Measurements from ENCODE around the gene TRAF7.
A peak's percentile ranks its signal among the peaks of the same experiment; 100 is the strongest.

TRAF7 gene

DNA sequence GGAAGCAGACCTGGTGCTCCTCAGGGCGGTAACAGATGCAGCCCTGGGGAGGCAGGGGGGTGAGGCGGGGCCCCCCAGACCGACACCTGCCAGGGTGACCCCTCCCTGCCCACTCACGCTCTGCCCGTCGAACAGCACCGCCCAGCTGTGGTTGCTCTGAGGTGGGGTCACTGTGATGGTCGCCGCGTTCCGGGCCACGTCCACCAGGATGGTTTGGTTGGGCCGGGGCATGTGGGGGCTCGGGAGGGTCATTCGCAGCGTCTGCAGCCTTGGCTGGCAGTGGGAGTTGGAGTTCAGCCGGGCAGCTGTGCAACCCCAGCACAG lies 54.4 kb downstream of the TRAF7 start:
- no peak overlapping the region for H3K27ac ChIP-seq (replicated peaks; ENCODE audit: low read length)
- no peak overlapping the region for H3K4ac ChIP-seq (ENCODE audit: low read length)
- peaks cover 16 to 17% of the 10 kb centered on the region in 2 donors for H3K4me1 ChIP-seq (ENCODE audit: control insufficient read depth in 2 of 2, insufficient read depth in 1 of 2, low read depth in 1 of 2, low read length in 2 of 2)
- H2BK12ac ChIP-seq (ENCODE audit: low read length): no peak overlapping the region
- no peak for DNase-seq (ENCODE audit: low spot score)
- no peak overlapping the region for H2AFZ ChIP-seq (ENCODE audit: low read length)
- H4K91ac ChIP-seq (ENCODE audit: low read depth, low read length, poor library complexity): no peak overlapping the region
- no peak overlapping the region for H3K9ac ChIP-seq (ENCODE audit: low read depth, low read length, poor library complexity)
- H3K4me3 ChIP-seq (ENCODE audit: low read length in 2 of 2): no peak overlapping the region
- H3K14ac ChIP-seq (ENCODE audit: low read length): no peak overlapping the region
- H2AK5ac ChIP-seq (ENCODE audit: low read depth, low read length): peak overlapping the region; percentile 32
- no peak overlapping the region for H2BK15ac ChIP-seq (ENCODE audit: low read length)
- WGBS, 2 donors (ENCODE audit: extremely low coverage in 2 of 2, insufficient read length in 2 of 2, insufficient replicate concordance in 1 of 2): no CpG with 5 or more reads among the region's 17 CpGs
- peaks cover 32% of the 10 kb centered on the region for H3K79me1 ChIP-seq (ENCODE audit: low read depth, low read length)
- H2BK5ac ChIP-seq (ENCODE audit: low read length): no peak overlapping the region
- no peak overlapping the region for H3K23ac ChIP-seq (ENCODE audit: low read depth, low read length, poor library complexity)
- no peak overlapping the region for H4K8ac ChIP-seq (ENCODE audit: low read depth, low read length)
- no peak overlapping the region for H3K18ac ChIP-seq (ENCODE audit: low read length)
- peaks cover 45 to 66% of the 10 kb centered on the region in 2 donors for H3K36me3 ChIP-seq (replicated peaks in 1 of 2; ENCODE audit: control insufficient read depth in 2 of 2, insufficient read depth in 2 of 2, low read length in 2 of 2)
- H3K27me3 ChIP-seq (ENCODE audit: control insufficient read depth in 3 of 3, insufficient read depth in 3 of 3, low read depth in 1 of 3, low read length in 3 of 3): no peaks in the 10 kb centered on the region
- H3K4me2 ChIP-seq (ENCODE audit: insufficient read depth, low read length, poor library complexity, severe bottlenecking): peak overlapping the region; percentile 11
- no peak overlapping the region for H2BK120ac ChIP-seq (ENCODE audit: low read depth, low read length)
- H3K9me3 ChIP-seq (replicated peaks in 1 of 2; ENCODE audit: control insufficient read depth in 2 of 2, insufficient read depth in 1 of 2, low read depth in 1 of 2, low read length in 2 of 2): no peaks in the 10 kb centered on the region

DNA sequence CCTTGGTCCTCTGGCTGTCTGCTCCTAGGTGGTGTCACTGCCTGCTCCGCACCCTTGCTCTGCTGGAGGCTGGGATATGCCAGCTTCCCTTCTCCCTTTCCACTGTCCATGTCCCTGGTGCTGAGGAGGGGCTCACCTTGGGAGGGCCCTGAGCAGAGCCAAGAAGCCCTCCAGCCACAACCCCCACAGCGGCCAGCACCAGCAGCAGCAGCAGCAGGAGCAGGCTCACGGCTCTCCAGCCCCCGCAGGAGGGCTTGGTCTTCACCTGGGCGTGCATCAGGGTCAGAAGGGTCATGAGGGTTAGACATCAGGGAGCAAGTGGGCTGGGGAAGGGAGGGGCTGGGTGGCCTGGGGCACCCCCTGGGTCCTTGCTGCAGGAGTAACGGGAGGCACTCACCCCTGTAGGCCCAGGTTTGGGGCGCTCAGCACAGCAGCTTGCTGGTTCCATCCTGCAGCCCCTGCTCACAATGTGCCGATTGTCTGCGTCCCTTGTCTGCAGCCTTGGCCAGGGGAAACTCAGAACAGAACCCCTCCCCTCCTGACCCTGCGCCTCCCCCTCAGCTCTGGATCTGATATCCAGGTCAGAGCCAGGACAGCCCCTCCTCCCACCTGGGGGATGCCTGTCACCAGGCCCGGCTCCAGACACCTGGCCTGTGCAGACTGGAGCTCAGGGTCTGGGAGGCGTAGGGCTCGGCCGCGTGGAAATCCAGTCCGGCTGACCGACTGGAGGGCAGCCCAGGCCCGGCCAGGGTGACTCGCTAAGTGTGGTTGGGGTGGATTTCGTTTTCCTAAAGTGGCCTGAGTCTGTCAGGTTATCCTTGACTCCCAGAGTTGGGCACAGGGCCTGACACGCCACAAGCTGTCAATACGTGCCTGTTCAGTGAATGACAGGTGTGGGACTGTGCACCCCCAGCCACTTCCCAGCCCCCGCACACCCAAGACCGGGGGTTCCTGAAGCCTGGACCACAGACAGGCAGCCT lies 55.1 kb downstream of the TRAF7 start, which contains the start of gene BRICD5:
Gene BRICD5, minus strand, starts transcription at position 478 of the 980 bp plus-strand sequence. Its CDS starts 30 bp downstream, at position 448.
- Histone ChIP-seq H3K27me3 (ENCODE audit: control insufficient read depth in 3 of 3, insufficient read depth in 3 of 3, low read depth in 1 of 3, low read length in 3 of 3) (no peaks in the 10 kb centered on the region), H3K79me1 (ENCODE audit: low read depth, low read length) (peaks cover 32% of the 10 kb centered on the region), H3K4me3 (ENCODE audit: low read length in 2 of 2) (no peak within 1 kb of the TSS), H2AK5ac (ENCODE audit: low read depth, low read length) (peak within 1 kb of the TSS; percentile 32), H2BK15ac (ENCODE audit: low read length) (no peak within 1 kb of the TSS), H3K4me2 (ENCODE audit: insufficient read depth, low read length, poor library complexity, severe bottlenecking) (peak within 1 kb of the TSS; percentile 11), H3K9ac (ENCODE audit: low read depth, low read length, poor library complexity) (peak within 1 kb of the TSS; percentile 17), H3K4ac (ENCODE audit: low read length) (no peak within 1 kb of the TSS), H2BK5ac (ENCODE audit: low read length) (peak within 1 kb of the TSS; percentile 71), H2AFZ (ENCODE audit: low read length) (no peak within 1 kb of the TSS), H3K36me3 (replicated peaks in 1 of 2; ENCODE audit: control insufficient read depth in 2 of 2, insufficient read depth in 2 of 2, low read length in 2 of 2) (peaks cover 45 to 66% of the 10 kb centered on the region in 2 donors), H3K9me3 (replicated peaks in 1 of 2; ENCODE audit: control insufficient read depth in 2 of 2, insufficient read depth in 1 of 2, low read depth in 1 of 2, low read length in 2 of 2) (no peaks in the 10 kb centered on the region), H3K4me1 (ENCODE audit: control insufficient read depth in 2 of 2, insufficient read depth in 1 of 2, low read depth in 1 of 2, low read length in 2 of 2) (peaks cover 16 to 17% of the 10 kb centered on the region in 2 donors), H3K27ac (replicated peaks; ENCODE audit: low read length) (peak within 1 kb of the TSS; percentile 13), H2BK12ac (ENCODE audit: low read length) (no peak within 1 kb of the TSS), H4K91ac (ENCODE audit: low read depth, low read length, poor library complexity) (no peak within 1 kb of the TSS), H4K8ac (ENCODE audit: low read depth, low read length) (no peak within 1 kb of the TSS), H2BK120ac (ENCODE audit: low read depth, low read length) (no peak within 1 kb of the TSS), H3K18ac (ENCODE audit: low read length) (no peak within 1 kb of the TSS), H3K23ac (ENCODE audit: low read depth, low read length, poor library complexity) (peak within 1 kb of the TSS; percentile 73), H3K14ac (ENCODE audit: low read length) (no peak within 1 kb of the TSS)
- no peak for DNase-seq (ENCODE audit: low spot score)
- no CpG with 5 or more reads among the region's 24 CpGs for WGBS, 2 donors (ENCODE audit: extremely low coverage in 2 of 2, insufficient read length in 2 of 2, insufficient replicate concordance in 1 of 2)

DNA sequence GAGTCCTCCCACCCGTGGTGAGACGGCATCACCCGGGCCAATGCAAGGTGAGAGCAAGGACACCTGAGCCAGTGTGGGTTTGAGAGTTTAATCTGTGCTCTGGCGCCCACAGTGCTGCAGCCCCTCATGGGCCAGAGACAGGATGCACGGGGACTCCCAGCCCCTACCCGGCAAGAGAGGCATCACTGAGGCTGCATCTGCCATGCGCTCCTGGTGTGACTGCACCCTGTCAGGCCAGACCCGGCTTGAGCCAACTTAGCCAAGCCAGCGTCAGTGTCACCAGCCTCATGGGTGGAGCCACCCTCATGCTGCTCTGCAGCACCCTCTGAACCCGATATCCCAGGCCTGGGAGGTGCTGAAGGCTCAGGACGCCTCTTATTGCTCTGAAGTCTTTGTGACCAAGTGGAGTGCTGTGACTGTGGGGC lies 56.4 kb downstream of the TRAF7 start:
- no peak for DNase-seq (ENCODE audit: low spot score)
- Histone ChIP-seq H2BK12ac (ENCODE audit: low read length) (no peak overlapping the region), H3K18ac (ENCODE audit: low read length) (no peak overlapping the region), H3K9ac (ENCODE audit: low read depth, low read length, poor library complexity) (peak overlapping the region; percentile 63), H2BK120ac (ENCODE audit: low read depth, low read length) (no peak overlapping the region), H2AK5ac (ENCODE audit: low read depth, low read length) (no peak overlapping the region), H3K9me3 (replicated peaks in 1 of 2; ENCODE audit: control insufficient read depth in 2 of 2, insufficient read depth in 1 of 2, low read depth in 1 of 2, low read length in 2 of 2) (no peaks in the 10 kb centered on the region), H2BK15ac (ENCODE audit: low read length) (no peak overlapping the region), H4K8ac (ENCODE audit: low read depth, low read length) (no peak overlapping the region), H3K4me1 (ENCODE audit: control insufficient read depth in 2 of 2, insufficient read depth in 1 of 2, low read depth in 1 of 2, low read length in 2 of 2) (peaks cover 9 to 11% of the 10 kb centered on the region in 2 donors), H3K14ac (ENCODE audit: low read length) (no peak overlapping the region), H3K4me2 (ENCODE audit: insufficient read depth, low read length, poor library complexity, severe bottlenecking) (no peak overlapping the region), H3K4ac (ENCODE audit: low read length) (no peak overlapping the region), H3K36me3 (replicated peaks in 1 of 2; ENCODE audit: control insufficient read depth in 2 of 2, insufficient read depth in 2 of 2, low read length in 2 of 2) (peaks cover 38 to 57% of the 10 kb centered on the region in 2 donors), H2AFZ (ENCODE audit: low read length) (no peak overlapping the region), H3K4me3 (ENCODE audit: low read length in 2 of 2) (peak overlapping the region in 1 of 2 donors; percentile 97), H4K91ac (ENCODE audit: low read depth, low read length, poor library complexity) (no peak overlapping the region), H3K27me3 (ENCODE audit: control insufficient read depth in 3 of 3, insufficient read depth in 3 of 3, low read depth in 1 of 3, low read length in 3 of 3) (no peaks in the 10 kb centered on the region), H3K23ac (ENCODE audit: low read depth, low read length, poor library complexity) (peak overlapping the region; percentile 75), H3K27ac (replicated peaks; ENCODE audit: low read length) (no peak overlapping the region), H3K79me1 (ENCODE audit: low read depth, low read length) (peaks cover 19% of the 10 kb centered on the region), H2BK5ac (ENCODE audit: low read length) (peak overlapping the region; percentile 44)
- WGBS, 2 donors (ENCODE audit: extremely low coverage in 2 of 2, insufficient read length in 2 of 2, insufficient replicate concordance in 1 of 2): no CpG with 5 or more reads among the region's 11 CpGs
